Activated naive CD8-positive, alpha-beta T cell treated with anti-CD3 and anti-CD28 coated beads, Interleukin-2, amount 50 U/mL, for 16 hours (primary cell): Measurements from ENCODE around the gene JUN.

Experiments
- DNase-seq: peaks from one replicate; pipeline ENCODE4 v3.0.0-alpha.2; 2020; ENCODE audit warnings: low read depth, low spot score

JUN gene

DNA sequence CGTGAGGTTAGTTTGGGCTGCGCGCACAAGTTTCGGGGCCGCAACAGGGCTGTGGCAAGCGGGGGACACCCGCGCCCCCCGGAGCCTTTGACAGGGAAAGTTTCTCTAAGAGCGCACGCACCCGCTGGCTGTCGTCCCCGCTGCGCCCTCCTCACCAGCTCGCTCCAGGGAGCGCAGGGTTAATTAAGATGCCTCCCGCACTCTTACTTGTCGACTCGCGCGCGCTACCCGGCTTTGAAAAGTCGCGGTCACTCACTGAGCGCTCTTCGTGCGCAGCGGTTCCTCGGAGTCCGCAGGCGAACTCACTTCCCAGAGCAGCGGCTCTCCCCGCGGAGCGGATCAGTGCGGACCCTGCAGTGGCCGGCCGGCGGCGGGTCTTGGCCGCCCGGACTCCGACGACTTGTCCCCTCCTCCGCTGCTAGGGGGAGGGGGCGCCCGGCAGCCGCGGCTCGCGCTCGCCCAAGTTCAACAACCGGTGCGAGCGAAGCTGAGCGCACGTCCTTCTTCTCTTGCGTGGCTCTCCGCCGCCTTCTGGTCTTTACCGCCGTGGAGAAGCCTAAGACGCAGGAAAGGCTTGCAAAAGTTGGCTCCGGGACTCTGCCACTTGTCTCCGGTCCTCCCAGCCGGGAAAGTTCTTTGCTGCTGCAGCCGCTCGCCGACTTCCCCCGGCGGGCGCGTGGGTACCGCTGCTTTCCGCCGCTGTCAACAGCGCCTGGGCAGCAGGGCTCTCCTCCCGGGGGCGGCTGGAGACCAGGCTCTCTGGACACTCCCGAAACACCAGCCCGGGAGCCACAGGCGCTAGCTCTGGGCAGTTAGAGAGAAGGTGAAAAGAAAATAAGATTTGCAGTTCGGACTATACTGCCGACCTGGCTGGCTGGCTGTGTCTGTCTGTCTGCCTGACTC is 506 bp downstream of the JUN start:
- DNase-seq = no peak

DNA sequence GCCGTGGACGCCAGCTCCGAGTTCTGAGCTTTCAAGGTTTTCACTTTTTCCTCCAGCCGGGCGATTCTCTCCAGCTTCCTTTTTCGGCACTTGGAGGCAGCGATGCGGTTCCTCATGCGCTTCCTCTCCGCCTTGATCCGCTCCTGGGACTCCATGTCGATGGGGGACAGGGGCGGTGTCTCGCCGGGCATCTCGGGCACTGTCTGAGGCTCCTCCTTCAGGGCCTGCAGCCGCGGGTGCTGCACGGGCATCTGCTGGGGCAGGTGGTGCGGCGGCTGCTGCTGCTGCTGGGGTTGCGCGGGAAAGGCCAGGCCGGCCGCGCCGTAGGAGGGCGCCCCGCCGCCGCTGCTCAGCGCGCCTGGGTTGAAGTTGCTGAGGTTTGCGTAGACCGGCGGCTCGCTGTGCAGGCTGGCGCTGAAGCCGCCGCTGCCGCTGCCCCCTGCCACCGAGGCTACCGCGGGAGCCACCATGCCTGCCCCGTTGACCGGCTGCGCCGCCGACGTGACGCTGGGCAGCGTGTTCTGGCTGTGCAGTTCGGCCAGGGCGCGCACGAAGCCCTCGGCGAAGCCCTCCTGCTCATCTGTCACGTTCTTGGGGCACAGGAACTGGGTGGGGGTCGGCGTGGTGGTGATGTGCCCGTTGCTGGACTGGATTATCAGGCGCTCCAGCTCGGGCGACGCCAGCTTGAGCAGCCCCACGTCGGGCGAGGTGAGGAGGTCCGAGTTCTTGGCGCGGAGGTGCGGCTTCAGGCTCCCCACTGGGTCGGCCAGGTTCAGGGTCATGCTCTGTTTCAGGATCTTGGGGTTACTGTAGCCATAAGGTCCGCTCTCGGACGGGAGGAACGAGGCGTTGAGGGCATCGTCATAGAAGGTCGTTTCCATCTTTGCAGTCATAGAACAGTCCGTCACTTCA is 1.4 kb downstream of the JUN start:
- no peak for DNase-seq

DNA sequence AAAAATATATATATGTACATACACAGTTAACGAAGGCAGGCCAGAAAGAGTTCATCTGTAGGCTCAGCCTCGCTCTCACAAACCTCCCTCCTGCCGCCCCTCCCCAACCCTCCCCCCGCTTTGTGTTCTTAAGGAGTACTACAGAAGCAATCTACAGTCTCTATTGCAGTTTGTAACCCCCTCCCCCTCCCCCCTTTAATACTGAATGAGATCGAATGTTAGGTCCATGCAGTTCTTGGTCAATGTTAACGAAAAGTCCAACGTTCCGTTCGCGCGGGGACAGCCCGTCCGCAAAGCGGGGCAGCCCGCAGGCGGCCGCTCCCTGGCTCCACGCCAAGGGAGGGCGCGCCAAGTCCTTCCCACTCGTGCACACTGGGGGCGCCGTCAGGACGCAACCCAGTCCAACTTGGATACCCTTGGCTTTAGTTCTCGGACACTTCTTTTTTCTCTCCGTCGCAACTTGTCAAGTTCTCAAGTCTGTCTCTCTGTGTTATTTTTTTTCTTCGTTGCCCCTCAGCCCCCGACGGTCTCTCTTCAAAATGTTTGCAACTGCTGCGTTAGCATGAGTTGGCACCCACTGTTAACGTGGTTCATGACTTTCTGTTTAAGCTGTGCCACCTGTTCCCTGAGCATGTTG is 2.2 kb downstream of the JUN start:
- DNase-seq = no peak

DNA sequence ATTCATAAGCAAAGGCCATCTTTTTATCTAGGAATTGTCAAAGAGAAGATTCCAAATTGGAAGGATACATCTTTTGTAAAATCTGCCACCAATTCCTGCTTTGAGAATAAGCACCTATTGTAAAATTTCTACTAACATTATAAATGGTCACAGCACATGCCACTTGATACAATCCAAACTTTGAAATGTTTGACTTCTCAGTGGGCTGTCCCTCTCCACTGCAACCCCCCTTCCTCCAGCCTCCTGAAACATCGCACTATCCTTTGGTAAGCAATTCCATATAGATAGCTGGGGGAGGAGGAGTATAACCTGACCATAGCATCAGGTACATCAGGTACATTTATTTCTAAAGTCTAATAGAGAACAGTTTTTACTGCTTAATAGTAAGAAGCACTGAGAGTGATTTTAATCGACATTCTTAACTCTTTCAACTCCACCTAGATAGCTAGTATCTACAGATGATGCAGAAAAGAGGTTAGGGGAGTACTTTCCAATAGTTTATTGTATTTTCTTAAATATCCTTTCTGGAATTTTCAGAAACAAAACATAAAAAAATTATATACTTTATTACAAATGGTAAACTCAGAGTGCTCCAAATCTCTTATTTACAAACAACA is 2.9 kb downstream of the JUN start:
- no peak for DNase-seq

DNA sequence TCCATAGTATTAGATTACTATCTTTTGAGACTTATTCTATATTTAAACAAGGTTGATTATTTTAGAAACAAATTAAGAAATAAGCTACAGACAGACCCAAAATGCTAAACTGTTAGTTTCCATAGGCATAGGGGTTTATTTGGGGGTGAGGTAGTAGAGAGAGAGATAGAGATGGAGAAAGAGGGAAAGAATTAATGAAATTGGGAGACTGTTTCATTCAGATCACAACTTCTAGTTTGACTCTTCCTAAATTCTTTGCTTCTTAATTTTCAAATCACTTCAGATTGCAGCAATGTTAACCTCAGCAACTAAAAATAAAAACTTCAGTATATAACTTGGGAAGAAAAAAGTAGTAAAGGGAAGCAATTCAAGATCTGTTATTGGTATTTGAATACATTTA is 3.4 kb downstream of the JUN start:
- no peak for DNase-seq

DNA sequence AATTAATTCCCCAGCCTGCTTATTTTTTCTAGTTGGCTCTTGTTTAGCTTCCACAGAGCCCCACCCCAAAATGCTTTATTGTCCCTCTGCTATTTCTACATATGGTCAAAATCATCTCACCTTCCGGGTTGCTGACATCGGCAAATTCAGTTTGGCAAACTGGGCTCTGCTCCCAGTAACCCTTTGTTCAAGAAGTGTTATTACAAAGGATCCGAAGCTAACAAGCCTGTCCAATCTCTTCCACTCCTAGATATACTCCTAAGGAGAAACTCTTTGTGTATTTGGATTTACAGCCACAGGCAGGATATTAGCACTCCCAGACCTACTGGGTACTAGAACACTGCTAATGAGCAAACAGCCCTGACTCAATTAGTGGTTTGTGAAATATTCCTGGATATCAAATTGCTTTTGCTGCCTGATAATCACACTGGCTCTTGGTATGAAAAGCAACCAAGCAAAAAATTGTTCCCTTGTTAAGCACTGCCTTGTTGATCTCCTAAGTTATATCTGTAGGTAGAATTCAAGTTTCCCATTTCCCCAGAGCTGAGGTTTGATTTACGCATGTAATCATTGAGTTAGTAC is 4.0 kb downstream of the JUN start:
- DNase-seq = no peak

DNA sequence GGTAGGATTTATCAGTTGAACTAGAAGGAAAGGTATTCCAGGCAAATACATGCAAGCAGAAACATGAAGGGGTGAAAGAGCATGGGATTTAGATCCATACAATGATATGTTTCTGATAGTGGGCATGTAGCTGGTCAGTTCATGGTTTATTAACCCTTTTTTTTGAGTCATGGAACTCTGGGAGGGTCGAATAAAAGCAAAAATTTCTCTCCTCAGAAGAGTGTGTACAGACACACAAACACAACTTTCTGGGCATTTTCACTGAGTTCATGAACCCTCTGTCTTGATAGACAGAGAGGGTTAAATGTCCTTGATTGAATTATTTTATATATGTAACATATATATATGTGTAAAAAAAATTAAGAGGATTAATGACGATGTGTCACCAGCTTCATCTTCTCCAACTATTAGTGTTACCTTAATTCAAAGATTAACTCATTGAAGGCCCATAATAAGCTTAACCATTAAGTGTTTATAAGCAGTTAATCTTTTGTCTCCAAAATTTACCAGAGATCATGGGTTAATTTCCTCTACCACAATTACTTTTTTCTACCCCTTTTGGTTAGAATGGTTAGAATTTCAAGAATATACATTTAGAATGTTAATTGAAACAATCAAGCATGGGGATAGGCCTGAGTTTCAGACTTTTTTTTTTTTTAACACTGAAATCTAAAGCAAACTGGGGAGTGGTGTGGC is 4.6 kb downstream of the JUN start:
- no peak for DNase-seq

DNA sequence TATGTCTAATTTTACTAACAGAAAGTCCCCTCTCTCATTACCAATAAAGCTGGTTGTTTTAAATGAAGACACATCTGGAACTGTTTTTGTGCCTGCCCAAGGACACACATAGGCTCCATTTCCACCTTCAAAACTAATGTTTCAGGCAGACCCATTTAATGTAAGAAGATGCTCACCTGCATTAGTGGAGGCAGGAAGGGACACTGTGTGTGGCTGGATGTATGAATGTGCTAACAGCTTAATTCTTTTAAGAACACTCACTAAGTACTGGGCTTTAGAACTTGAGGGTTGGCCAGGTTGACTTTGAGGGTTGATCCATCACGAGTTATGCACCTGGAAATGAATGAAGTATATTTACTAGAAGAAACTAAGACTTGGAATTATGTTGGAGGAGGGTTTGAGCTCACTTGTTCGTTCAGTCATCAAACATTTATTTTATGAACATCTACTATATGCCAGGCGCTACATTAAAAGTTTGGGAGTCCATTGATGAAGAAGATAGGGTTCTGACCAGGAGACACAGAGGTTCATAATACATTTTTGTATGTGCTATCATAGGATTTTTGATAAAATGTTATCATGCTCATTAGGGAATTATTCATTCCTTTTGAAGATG is 5.4 kb downstream of the JUN start:
- DNase-seq = no peak

DNA sequence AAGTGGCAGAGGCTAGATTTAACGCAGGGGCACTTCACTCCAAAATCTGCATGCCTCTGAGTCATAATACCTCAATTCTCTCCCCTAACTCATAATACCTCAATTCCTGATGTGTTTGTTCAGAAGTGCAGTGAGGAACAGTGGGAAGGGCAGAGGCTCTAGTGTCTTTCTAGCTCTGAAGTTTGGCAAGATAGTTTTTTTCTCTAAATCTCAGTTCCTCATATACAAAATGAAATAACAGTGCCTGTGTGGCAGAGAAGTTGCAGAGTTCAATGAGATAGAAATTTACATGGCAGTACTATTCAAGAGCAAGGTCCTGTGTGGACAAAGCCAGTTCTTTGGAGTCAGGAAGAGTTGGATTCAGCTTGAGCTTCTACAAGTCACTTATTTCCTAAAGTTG is 9.8 kb downstream of the JUN start:
- DNase-seq = no peak

DNA sequence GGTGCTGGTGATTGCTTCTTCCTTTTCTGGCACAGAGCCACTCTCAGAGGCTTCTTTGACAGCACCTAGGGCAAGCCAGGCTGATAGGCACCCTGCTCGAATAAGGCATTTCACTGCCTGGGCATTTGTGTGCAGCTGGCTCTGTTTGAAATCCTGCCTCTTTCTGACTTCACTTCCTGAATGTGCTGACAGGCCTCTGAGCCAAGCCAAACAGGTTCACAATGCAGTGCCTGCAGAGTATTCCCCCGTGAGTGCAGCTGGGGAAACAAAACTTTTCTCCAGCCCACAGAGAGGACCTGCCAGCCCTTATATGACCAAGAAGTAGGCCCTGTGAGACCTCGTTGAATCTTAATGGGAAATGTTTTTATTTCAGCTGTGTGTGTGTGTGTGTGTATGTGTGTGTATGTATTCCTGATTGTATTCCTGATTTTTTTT is 10.4 kb downstream of the JUN start:
- no peak for DNase-seq

DNA sequence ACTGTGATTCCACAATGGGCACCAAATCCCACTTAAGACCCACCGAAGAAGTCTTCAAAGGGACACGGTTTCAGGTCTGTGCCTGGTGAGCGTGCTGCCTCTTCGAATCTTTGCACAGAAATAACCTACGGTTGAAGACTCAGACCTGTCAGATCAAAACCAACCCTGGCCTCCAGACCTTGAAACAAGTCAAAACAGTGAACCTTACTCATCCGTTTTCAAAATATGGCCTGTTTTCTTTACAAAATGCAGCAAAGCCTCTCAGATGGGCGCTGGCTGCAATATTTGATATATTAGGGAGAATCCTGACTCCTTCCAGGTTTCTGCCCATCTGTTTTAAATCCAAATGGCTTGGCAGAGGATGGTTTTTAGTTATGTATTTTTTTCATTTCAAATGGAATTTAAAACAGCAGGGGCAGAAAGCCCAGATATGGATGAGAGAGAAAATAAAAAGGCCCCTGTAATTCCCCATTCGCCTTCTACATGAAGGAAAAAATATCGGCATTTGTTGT is 14.0 kb downstream of the JUN start:
- no peak for DNase-seq

DNA sequence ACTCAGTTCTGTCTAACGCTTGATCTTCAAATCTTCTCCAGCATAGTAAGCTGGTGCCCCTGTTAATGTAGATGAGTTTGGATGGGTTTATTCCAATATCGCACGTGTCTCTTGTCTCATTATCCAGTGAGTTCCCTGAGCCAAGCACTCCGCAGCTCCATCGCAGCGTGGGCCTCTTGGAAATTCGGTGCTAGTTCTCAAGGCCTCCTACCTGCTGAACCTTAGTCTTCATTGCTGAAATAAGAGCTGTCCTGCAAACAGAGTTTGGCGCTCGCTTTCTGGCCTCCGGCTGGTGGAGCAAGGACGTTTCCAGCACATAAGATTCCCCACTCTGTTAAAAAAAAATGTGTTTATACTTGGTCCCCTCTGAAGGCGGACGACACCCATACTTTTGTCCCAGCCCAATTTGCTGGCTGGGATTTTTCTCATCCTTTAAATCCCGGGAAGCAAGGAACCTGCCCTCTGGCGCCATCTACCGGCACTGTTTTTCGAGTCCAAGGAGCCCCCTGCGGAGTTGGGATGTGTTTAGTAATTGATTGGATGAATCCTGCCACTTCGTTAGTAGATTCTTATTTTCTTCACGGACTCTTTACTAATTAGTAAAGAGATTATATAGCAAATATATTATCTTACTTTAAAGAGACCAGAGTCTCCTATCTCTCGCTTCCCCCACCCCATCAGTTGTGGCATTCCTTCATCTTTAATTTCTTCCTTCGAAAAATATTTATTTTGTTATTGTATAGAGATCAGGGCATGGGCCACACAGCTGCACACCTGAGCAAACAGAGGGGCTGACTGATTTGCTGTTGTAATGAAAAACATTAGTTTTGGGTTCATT is 14.7 kb downstream of the JUN start:
- no peak for DNase-seq

DNA sequence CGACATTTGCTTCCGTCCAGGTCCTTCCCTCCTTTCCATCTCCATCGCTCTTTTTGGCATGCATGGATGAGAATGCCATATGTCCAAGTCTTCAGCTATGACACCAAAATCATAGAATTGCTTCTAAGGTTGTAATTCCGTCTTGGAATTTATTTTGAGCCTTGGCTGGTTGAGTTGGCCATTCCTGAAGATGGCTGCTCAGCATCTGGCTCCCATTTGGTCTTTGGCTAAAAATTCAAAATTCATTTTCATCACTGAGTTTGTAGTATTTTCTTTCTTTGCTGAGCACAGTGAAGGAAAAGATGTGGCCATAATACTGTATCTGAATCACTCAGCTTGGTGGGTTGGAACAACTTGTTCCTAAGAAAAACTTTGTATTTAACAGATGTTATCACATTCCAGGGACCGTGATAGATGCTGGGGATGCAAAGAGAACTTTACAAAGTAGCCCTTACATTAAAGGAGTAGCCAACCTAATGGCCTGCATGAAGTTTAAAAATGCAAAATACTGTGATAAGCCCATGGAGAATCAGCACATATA is 15.6 kb downstream of the JUN start:
- no peak for DNase-seq

DNA sequence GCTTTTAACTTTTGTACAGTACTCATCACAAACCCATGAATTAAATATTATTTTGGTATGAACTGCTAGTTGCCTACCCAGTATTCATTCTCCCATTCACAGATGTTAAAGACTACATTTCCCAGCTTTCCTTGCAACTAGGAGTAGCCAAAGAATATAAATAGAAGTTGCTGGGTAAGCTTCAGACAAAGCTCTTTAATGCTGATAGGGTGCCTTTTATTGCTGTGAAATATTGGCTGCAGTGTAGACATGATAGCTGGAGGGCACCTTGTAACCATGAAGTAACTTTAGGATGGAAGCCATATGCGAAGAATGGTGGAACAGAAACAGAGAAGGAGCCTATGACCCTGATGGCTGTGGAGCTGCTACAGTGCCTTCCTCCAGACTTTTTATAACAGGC is 16.7 kb downstream of the JUN start:
- DNase-seq = no peak

DNA sequence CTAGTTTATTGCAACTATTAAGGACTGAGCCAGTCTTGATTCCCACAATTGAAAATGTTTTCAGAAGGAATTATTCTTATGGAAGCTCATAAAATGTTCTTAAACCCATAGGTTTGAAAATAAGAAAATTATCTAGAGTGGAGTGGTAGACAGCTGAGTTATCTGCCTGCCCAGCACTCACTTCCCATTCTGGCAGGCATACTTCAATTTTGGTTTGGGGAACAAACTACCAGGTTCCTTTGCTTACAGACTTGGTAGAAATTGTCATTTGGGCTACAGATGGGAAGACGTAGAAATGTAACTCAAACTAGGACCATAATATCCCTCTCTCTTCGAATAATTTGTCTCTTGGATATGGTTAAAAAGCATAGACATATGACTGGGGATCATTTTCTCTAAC is 18.4 kb downstream of the JUN start:
- no peak for DNase-seq

DNA sequence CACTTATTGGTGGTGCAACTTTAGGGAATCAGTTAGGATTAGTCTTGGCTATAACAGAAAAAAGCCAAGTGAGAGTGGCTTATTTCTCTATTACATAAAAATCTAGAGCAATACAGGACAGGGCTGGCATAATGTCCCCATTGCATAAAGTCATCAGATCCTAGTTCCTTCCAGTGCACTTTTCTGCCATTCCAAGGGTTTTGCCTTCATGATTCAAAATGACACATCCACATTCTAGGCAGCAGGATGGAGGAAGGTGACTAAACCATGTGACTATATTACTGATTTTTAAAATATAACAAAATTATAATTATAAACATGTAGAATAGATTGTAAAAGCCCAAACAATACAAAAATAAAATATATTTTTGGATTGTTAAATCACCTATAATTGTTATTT is 18.8 kb downstream of the JUN start:
- no peak for DNase-seq

DNA sequence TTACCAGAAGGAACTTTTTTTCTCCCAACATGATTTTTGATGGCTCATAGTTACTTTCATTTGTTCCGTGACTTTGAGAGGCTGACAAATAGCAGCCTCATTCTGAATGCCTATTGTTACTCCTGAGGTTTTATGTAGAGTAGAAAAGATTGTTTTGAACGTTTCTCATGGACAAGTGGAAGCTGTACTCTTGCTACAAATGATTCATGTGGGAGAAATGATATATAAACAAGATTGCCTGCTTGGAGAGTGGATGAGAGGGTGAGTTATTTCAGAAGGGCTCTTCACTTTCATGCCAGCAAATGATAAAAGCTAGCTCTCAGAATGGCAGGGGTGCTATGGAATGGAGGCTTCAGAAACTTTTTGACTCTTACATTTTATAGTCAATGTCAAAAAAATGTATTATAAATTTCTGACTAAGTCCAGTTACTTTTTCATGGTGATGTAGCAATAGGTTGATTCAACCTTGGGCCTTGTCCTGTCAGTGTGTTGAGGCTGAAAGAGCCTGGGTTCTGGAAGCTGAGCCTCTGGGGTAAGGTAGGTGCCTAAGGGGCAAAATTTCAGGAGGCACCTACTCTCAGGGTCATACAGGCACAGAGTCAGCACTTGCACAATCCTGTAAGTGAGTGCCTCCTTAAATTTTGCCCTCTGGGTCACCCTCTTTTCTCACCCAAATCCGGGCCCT is 19.4 kb downstream of the JUN start:
- DNase-seq = no peak

DNA sequence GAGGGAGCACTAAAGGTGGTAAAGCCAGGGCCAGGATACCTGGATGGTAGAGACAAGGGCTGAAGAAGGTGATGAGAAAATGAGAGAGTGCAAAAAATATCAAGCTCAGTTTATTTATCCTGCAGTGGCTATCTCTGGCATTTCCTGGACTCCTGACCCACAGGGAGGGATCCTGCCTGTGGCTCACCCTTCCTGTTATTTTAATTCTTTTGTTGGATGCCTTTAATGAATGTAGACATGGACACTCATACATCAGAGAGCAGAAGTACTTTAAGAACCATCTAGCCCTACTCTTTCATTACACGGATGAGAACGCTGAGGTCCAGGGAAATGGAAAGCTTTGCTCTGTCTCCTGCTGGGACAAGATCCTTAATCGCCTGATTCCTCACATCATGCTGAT is 20.6 kb downstream of the JUN start:
- no peak for DNase-seq
